Activated CD4-positive, alpha-beta T cell treated with anti-CD3 and anti-CD28 coated beads for 1 hour (primary cell): ENCODE results near the gene SIGLEC5.
"Not testable (repeated sequence)": the region's sequence is repeated elsewhere in the genome, so short reads cannot be mapped to it uniquely, and the experiment has no call there.

Experiments used
- DNase-seq: peaks from one replicate; pipeline ENCODE4 v3.0.0-alpha.2; 2020

The SIGLEC5 gene, protein sequence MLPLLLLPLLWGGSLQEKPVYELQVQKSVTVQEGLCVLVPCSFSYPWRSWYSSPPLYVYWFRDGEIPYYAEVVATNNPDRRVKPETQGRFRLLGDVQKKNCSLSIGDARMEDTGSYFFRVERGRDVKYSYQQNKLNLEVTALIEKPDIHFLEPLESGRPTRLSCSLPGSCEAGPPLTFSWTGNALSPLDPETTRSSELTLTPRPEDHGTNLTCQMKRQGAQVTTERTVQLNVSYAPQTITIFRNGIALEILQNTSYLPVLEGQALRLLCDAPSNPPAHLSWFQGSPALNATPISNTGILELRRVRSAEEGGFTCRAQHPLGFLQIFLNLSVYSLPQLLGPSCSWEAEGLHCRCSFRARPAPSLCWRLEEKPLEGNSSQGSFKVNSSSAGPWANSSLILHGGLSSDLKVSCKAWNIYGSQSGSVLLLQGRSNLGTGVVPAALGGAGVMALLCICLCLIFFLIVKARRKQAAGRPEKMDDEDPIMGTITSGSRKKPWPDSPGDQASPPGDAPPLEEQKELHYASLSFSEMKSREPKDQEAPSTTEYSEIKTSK

DNA sequence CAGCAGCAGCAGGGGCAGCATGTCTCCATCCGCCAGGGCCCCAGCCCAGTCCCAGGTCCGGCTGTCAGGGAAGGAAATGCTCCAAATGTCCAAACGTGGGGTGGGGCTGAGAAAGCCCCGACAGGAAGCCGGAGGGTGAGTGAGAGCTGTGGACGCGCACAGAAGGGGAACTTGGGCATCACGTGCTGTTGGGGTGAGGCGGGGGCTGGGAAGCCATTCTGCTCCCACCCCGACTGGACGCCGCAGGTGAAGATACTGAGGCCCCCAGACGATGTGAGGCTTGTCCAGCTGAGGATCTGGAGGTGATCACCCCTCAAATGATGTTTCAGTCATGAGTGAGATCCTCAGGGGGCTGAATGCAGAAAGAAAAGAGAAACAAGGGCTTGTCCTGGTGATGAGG is at the start of gene SIGLEC5:
Gene SIGLEC5, minus strand, starts transcription at position 87 of the 400 bp plus-strand sequence. Its CDS starts 66 bp downstream, at position 21.
- DNase-seq, result not testable (repeated sequence)

DNA sequence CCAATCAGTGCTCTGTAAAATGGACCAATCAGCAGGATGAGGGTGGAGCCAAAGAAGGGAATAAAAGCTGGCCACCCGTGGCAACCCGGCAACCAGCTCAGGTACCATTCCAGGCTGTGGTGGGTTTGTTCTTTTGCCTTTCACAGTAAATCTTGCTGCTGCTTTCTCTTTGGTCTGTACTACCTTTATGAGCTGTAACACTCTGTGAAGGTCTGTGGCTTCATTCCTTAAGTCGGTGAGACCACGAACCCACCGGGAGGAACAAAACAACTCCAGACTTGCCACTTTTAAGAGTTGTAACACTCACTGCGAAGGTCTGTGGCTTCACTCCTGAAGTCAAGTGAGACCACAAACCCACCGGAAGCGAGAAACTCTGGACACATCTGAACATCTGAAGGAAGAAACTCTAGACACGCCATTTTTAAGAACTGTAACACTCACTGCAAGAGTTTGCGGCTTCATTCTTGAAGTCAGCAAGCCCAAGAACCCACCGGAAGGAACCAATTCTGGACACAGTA is 46.4 kb upstream of the SIGLEC5 start:
- DNase-seq, result no peak

DNA sequence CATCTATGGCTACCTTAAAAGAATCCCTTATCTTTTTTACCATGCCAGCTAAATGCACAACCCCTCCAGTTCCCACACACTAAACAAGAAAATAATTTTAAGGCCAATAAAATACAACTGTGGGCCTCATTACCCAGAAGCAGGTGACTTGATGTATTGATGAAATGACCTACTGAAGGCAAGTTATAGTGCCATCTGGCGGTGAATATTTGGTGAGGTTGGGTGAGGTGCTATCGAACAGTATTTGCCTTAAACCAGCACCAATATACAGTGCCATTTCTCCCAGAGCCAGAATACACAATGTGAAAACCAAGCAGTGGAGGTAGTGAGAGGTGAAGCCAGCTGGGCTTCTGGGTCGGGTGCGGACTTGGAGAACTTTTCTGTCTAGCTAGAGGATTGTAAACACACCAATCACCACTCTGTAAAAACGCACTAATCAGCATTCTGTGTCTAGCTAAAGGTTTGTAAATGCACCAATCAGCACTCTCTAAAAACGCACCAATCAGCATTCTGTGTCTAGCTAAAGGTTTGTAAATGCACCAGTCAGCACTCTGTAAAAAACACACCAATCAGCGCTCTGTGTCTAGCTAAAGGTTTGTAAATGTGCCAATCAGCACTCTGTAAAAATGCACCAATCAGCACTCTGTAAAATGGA is 45.8 kb upstream of the SIGLEC5 start:
- DNase-seq, result not testable (repeated sequence)

DNA sequence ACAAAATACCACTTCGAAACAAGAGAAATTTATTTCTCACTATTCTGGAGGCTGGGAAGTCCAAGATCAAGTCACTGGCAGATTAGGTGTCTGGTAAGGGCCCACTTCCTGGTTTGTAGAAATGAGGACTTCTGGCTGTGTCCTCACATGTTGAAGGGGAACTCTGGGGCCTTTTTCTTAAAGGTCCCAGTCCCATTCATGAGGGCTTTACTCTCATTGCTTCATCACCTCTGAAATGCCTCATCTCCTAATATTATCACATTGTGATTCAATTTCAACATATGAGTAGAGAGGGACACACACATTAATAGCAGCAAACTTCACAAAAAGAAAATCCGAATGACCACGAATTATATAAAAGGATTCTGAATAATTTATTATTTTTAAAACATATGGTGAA is 38.0 kb upstream of the SIGLEC5 start:
- no peak for DNase-seq

DNA sequence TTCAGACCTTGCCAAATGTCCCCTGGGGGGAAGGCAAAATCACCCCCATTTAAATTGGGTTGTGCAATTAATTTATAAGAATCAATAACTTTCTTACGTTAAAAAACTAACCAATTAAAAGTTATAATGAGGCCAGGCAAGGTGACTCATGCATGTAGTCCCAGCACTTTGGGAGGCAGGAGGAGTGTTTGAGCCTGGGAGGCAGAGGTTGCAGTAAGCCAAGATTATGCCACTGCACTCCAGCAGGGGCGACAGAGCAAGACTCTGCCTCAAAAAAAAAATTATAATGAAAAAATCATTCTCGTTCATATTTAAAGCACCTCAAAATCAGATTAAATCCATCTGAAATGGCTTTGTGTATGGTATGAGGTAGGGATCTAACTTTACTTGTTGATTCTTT is 34.8 kb upstream of the SIGLEC5 start:
- DNase-seq, result no peak

DNA sequence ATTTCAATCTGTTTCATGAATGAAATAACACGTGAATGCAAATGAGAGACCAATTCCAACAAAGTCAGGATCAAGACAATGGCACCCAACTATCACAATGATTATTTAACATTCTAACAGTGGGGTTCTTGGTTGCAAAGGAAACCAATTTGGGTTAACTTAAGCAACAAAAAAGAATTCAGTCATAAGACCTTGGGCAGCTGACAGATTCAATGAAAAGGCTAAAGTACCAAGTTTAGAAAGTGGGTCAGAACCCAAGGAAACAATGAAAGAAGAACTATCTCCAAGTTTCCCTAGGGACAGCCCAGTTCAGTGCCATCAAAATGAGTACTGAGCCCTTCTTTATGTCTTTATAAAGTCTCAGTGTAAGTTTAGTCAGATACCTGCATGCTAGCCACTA is 33.9 kb upstream of the SIGLEC5 start:
- no peak for DNase-seq

DNA sequence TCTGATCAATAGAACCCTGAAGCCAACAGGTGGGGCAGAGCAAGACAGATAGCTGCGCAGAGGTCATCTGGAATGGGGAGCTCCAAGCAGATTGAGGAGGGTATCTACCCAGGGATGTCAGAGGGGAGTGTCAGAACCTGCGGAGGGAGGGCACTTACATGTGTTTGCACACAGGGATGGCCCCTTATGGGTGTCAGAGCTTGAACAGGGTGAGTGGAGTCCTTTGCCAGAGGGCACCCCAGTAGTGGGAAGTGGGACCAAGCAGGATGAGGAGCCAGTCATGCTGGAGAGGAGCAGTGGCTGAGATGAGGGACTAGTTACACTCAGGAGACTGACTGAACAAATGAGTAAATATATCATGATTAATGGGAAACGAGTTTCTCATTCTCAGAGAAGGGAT is 33.4 kb upstream of the SIGLEC5 start:
- no peak for DNase-seq

DNA sequence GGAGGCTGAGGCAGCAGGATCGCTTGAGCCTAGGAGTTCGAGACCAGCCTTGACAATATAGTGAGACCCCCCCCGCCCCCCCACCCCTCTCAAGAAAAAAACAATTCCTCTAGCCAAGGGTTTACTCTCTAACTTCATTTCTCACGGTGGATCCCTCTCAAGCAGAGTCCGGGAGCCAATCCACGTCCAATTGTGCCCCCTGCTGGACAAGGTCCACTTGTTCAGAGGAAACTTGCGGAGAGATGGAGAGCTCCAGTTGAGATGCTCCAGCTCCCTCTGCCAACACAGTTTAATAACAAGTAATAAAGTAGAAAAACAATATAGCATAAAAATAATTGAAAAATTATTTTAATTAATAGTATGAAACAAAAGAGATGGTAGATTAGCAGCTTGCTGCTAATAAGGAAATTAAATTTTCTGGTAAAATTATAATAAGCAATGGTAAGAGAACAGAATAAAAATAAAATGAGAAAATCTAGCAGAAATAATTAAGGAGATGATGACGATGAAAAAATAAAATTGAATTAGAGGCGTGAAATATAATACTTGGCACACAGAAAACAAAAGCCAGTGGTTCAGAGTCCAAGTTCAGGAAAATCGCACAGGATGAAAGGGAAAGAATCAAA is 30.9 kb upstream of the SIGLEC5 start:
- no peak for DNase-seq

DNA sequence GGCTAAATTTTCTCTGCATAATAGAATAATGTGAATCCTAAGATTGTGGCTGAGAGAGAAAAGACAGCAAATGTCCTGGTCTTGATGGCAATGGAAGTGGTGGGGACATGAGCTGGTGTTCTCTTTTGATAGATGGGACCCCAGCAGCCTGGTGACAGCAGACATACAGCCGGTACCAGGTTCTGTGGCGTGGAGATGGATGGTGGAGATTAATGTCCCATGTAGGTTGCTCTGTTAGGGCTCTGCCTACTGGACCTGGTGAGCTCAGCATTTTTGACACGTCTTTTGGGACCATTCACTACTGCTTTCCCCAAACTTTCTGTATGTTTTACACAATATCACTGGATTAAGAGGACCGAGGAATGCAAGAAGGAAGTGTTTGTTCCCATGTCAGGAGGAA is 24.6 kb upstream of the SIGLEC5 start:
- no peak for DNase-seq

DNA sequence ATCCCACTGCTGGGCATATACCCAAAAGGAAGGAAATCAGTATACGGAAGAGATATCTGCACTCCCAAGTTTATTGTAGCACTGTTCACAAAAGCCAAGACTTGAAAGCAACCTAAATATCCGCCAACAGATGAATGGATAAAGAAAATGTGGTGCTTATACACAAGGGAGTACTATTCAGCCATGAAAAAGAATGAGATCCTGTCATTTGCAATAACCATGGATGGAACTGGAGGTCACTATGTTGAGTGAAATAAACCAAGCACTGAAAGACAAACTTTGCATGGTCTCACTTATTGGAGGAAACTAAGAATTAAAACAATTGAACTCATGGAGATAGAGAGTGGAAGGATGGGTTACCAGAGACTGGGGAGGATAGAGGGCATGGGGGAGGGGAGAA is 23.0 kb upstream of the SIGLEC5 start:
- DNase-seq, result no peak

DNA sequence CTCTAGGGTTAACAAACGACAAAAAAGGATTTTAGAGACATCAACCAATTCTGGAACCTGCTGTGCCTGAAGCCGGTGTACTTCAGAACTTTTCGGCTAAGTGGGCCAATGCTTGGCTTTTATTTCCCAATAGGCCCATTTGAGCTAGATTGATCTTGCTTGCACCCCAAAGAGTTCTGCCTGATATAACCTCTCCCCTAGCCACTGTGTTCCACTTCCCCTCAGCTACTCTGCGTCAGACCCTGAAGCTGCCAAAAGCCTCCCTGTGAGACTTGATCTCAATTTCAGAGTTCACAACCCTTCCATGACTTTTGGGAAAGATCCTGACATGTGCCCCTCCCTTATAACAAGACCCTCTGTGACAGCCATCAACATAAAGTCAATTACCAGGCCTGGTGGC is 22.1 kb upstream of the SIGLEC5 start:
- DNase-seq, result no peak

DNA sequence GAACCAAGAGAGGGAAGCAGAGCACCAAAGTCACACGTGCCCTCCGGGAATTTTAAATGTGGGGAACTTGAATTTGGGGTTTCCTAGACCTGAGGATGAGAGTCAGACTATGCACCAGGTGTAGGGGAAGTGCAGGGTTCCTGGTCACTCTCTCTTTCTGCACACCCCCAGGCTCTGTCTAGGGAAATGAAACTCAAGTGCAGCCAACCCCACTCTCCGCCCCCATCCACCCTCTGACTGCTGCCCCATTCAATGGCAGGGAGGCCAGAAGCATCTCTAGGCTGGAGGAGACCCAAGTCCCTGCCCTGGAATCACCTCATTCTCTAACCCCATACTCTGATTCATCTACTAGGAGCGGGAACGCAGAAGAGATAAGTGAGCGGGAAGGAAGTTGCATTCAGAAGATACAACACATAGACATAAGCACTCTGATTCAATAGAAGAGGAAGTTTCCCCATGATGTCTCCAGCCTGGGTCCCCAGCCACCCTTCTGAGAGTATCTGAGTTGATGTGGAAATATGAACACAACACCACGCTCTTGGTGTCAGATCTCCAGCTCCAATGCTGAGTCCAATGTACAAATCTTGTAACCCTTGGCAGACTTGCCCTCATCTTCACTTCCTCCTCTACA is 21.1 kb upstream of the SIGLEC5 start:
- DNase-seq, result no peak

DNA sequence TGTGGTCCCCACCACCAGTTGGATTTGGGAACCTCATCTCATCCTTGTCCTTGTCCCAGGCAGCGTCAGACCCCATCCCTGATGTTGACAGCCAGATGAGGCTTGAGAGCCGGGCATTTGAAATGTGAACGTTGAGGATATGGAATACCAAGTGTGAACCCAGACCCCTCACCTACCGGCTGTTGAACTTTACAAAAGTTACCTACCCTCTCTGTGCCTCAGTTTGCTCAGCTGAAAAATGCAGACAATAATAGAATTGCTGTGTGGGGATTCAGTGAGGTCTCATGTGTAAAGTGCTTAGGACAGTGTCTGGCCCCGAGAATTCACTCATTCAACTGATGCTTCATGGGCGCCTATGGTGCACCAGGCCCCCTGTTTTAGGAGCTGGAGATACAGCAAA is 17.1 kb upstream of the SIGLEC5 start:
- DNase-seq, result no peak

DNA sequence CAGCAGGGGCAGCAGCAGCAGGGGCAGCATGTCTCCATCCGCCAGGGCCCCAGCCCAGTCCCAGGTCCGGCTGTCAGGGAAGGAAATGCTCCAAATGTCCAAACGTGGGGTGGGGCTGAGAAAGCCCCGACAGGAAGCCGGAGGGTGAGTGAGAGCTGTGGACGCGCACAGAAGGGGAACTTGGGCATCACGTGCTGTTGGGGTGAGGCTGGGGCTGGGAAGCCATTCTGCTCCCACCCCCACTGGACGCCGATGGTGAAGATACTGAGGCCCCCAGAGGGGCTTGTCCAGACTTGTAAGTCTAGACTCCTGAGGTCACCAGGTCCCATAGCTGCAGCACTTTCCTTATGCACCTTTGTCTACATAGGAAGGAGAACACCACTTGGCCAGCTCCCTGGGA is 16.5 kb upstream of the SIGLEC5 start, which contains the start of gene SIGLEC14:
Gene SIGLEC14, minus strand, starts transcription at position 96 of the 400 bp plus-strand sequence. Its CDS starts 66 bp downstream, at position 30.
- not testable (repeated sequence) for DNase-seq

DNA sequence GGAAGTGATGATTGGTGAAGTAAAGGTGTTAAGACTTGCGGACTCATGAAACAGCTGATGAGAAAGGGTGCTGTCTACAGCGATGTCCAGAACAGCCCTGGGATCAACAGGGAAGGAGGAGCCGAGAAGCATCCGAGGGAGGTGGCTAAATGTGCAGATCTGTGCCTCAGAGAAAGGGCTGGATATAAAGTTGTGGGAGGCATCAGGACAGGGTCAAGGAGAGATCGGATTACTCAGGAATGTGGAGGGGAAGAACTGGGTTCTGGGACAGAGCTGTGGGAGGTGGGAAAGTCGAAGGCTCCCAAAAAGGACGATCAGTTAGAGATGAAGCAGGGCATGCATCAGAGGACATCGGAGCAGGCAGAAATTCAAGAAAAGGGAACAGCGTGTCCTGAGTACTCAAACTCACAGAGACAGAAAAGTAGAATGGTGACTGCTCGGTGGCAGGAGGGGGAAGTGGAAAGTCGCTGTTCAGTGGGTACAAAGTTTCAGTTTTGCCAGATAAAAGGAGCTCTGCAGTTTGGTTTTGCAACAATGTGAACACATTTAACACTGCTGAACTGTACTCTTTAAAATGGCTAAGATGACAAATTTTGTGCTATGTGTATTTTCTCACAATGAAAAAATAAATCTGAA is 14.6 kb upstream of the SIGLEC5 start:
- no peak for DNase-seq

DNA sequence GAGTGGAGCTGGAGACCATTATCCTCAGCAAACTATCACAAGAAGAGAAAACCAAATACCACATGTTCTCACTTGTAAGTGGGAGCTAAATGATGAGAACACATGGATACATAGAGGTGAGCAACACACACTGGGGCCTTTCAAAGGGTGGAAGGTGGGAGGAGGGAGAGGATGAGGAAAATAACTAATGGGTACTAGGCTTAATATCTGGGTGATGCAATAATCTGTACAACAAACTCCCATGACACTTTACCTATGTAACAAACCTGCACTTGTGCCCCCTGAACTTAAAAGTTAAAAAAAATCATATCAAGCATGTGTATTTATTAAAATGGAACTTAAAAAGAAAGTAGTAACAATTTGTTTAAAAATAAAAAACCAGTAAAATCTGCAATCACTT is 11.4 kb upstream of the SIGLEC5 start:
- no peak for DNase-seq

DNA sequence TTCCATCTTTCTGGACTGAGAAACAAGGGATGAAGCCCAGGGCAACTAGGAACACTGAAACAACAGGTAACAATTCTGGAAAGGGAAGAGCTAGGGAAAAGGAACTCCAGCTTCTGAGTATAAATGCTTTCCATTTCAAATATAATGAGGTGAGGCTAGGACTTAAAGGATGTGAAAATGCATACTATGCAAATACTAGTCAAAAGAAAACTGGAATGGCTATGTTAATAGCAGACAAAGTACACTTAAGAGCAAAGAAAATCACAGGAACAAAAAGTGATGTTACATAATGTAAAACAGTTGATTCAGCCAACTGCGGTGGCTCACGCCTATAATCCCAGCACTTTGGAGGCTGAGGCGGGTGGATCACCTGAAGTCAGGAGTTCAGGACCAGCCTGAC is 10.2 kb upstream of the SIGLEC5 start:
- DNase-seq, result no peak

DNA sequence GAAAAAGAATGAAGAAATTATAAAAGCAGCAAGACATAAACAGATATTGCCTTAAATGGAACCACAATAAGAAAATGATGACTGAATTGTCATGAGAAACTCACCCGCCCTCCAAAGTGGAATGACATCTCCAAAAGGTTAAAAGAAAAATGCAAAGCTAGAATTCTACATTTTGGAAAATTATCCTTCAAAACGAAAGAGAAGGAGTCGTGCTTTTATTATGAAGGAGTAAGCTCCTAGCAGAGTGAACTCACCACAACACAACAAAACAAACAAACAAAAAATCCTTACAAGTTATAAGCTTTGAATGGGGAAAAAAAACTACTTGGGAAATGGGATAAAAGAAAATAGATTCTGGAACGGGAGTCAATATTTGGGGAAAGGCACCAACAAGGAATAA is 9.7 kb upstream of the SIGLEC5 start:
- DNase-seq, result no peak

DNA sequence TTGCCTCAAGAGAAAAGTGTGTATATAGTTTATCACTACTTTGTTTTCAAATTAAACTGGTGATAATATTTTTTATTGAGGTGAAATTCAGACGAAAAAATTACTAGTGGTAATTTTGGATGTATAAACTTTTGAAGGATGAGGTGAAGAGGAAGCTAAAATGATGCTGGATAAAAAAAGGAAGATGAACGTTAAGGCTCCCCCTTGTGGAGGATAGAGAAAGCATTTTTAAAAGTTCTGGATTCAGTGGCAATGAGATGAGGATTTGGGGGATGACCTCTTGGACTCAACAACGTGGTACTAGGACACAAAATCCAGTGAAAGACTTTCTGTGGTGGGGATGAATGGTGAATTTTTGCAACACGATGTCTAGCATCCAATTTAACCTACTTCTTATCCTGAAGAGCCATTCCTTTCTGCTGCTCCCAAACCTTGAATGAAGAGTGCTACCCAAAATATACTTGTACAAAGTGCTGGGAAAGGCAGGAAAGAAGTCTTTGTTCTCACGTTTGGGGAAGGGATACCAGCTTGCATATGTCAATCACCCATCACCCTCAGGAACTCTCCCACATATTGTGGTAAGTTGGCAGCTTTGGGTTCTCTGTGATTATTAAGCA is 7.3 kb upstream of the SIGLEC5 start:
- no peak for DNase-seq

DNA sequence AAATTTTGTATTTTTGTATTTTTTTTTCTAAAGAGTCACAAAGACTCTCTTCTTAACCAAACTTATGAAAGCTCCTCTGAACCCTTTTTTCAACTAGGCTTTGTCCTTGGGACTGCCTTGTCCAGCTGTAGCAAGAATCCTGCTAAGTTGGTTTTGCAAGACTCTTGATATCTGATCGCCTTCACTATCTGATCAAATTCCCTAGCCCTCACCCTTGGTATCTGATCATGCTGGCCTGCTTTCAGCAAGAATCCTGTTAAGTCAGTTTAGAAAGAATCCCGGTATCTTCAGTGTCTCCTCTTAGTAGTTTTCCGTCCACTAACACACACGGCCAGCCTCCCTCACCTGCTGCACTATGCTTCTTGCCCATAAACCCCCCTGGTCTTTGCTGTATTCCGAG is 1.9 kb upstream of the SIGLEC5 start:
- no peak for DNase-seq

DNA sequence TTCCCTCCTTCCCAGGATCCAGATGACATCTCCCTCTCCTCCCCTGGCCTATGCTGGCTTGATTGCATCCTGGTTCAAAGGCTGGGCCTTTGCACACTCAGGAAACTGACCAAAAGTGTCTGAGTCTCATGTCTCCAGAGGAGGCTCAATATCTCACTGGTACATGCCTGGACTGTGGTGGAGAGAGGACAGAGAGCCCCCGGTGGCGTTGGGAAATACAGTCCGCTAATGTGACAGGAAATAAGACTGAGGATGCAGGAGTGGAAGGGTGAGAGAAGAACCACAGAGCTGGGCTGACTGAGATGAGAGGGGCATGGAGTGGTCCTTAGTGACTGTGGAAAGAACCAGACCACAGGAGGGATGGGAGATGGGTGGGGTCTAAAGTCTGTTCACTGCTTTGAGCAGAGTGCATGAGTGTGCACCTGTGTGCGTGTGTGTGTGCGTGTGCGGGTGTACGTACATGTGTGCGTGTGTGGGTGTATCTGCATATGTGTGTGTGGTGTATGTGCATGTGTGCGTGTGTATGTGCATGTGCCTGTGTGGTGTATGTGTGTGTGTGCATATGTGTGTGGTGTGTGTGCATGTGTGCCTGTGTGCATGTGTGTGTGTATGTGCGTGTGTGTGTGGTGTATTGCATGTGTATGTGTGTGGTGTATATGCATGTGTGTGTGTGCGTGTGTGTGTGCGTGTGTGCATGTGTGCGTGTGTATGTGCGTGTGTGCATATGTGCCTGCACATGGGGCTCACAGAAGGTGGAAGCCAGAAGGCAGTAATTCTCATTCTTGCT is 1.9 kb downstream of the SIGLEC5 start:
- DNase-seq, result no peak
